Measurements from ENCODE around the gene CPAMD8.
A peak's percentile ranks its signal among the peaks of the same experiment; 100 is the strongest.

Gene CPAMD8

GRCh38 chr19:16917401-16917800 lies 109.2 kb downstream of the CPAMD8 start:
- DNase-seq (ENCODE audit: low spot score), result no peak

GRCh38 chr19:16915734-16916133 lies 110.9 kb downstream of the CPAMD8 start:
- no peak for DNase-seq (ENCODE audit: low spot score)

GRCh38 chr19:16915135-16915534 lies 111.5 kb downstream of the CPAMD8 start:
- no peak for DNase-seq (ENCODE audit: low spot score)

- DNase-seq (ENCODE audit: low spot score), result no peak
Observed at GRCh38 chr19:16914421-16914820, 112.2 kb downstream of the CPAMD8 start.

GRCh38 chr19:16912780-16913179 lies 113.8 kb downstream of the CPAMD8 start:
- DNase-seq (ENCODE audit: low spot score), result no peak

GRCh38 chr19:16911046-16911445 lies 115.6 kb downstream of the CPAMD8 start:
- no peak for DNase-seq (ENCODE audit: low spot score)

GRCh38 chr19:16908759-16909158 lies 117.9 kb downstream of the CPAMD8 start:
- DNase-seq (ENCODE audit: low spot score), result no peak

GRCh38 chr19:16904599-16904998 lies 122.0 kb downstream of the CPAMD8 start:
- DNase-seq (ENCODE audit: low spot score), result no peak

GRCh38 chr19:16903347-16903746 lies 123.3 kb downstream of the CPAMD8 start:
- no peak for DNase-seq (ENCODE audit: low spot score)

- DNase-seq (ENCODE audit: low spot score), result no peak
Observed at GRCh38 chr19:16902545-16902944, 124.1 kb downstream of the CPAMD8 start.

- DNase-seq (ENCODE audit: low spot score), result peak; percentile 35
Observed at GRCh38 chr19:16901491-16902175, 125.0 kb downstream of the CPAMD8 start.

- peak; percentile 46 for DNase-seq (ENCODE audit: low spot score)
Observed at GRCh38 chr19:16899566-16900075, 127.0 kb downstream of the CPAMD8 start.

GRCh38 chr19:16898361-16899015 lies 128.1 kb downstream of the CPAMD8 start:
- no peak for DNase-seq (ENCODE audit: low spot score)

- no peak for DNase-seq (ENCODE audit: low spot score)
Observed at GRCh38 chr19:16897856-16898161, 128.8 kb downstream of the CPAMD8 start.

- peak; percentile 85 for DNase-seq (ENCODE audit: low spot score)
Observed at GRCh38 chr19:16897029-16897855, 129.4 kb downstream of the CPAMD8 start.

- DNase-seq (ENCODE audit: low spot score), result no peak
Observed at GRCh38 chr19:16896146-16897028, 130.2 kb downstream of the CPAMD8 start.

- no peak for DNase-seq (ENCODE audit: low spot score)
Observed at GRCh38 chr19:16895467-16896145, 131.0 kb downstream of the CPAMD8 start.

- DNase-seq (ENCODE audit: low spot score), result peak; percentile 73
Observed at GRCh38 chr19:16894080-16894479, 132.5 kb downstream of the CPAMD8 start.

- DNase-seq (ENCODE audit: low spot score), result peak; percentile 81
Observed at GRCh38 chr19:16893686-16893989, 133.0 kb downstream of the CPAMD8 start.

GRCh38 chr19:16892868-16893685 lies 133.5 kb downstream of the CPAMD8 start:
- DNase-seq (ENCODE audit: low spot score), result peak; percentile 40

- DNase-seq (ENCODE audit: low spot score), result no peak
Observed at GRCh38 chr19:16892436-16892835, 134.2 kb downstream of the CPAMD8 start.
